AG04449 (cell line): Measurements from ENCODE around the gene PARP8.

Experiments used
- CTCF ChIA-PET: fragments of 350-600 bp; formaldehyde crosslinking; extraction: SDS; loops from one replicate; lab custom pipeline; 2021; ENCODE audit warnings: antibody characterized with exemption; lab: Yijun Ruan, JAX
- POLR2A ChIA-PET: fragments of 400-600, 350-600 bp; formaldehyde crosslinking; extraction: SDS; loops from one replicate; lab custom pipeline; 2020; ENCODE audit warnings: antibody characterized with exemption, inconsistent platforms; lab: Yijun Ruan, JAX
- DNase-seq: peaks from one replicate; pipeline ENCODE4 v3.0.0-alpha.2; 2010; ENCODE audit warnings: low read depth, low spot score
- H3K4me3 ChIP-seq: 2 replicates; pipeline ENCODE4 v1.5.1; 2011; ENCODE audit warnings: low read depth, mild to moderate bottlenecking, control low read depth, low read length
- TF ChIP-seq, protein P1 (sequence below): IDR thresholded peaks from one replicate; pipeline ENCODE4 v1.5.1; 2011; ENCODE audit warnings: mild to moderate bottlenecking, moderate library complexity, low read length, control low read depth, inconsistent platforms; ENCODE audit not compliant: insufficient read depth; ENCODE audit errors: missing control alignments

The PARP8 gene

DNA sequence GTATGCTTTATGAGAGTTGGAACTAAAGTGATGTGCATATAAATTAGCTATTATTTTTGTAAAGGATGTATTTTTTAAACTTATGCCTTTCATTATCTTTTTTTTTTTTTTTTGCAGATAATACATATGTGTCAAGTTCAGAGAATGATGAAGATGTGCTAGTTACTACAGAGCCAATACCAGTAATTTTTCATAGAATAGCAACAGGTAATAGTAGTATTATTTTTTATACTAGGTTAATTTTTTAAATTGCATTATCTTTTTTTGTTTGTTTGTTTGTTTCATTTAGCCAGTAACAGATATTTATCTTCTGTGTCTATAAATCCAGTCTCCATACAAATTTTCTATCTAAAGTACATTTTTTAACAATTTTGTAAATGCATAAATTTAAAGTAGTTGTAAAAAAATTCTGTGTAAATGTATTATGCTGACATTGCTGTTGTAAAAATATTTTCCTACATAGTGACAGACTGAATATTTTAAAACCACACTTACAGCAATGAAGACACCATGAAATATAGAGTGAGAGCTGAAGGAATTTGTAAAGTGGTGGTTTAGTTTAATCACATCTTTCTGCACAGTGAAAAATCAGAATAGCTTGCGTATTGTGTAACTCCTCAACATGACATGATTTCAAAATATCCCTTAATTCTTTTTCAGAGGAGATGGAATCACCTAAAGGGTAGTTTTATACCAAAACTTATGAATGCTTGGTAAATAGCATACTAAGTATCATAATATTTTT lies 93.3 kb downstream of the PARP8 start:
- DNase-seq: no peak
- TF ChIP-seq, protein P1, sequence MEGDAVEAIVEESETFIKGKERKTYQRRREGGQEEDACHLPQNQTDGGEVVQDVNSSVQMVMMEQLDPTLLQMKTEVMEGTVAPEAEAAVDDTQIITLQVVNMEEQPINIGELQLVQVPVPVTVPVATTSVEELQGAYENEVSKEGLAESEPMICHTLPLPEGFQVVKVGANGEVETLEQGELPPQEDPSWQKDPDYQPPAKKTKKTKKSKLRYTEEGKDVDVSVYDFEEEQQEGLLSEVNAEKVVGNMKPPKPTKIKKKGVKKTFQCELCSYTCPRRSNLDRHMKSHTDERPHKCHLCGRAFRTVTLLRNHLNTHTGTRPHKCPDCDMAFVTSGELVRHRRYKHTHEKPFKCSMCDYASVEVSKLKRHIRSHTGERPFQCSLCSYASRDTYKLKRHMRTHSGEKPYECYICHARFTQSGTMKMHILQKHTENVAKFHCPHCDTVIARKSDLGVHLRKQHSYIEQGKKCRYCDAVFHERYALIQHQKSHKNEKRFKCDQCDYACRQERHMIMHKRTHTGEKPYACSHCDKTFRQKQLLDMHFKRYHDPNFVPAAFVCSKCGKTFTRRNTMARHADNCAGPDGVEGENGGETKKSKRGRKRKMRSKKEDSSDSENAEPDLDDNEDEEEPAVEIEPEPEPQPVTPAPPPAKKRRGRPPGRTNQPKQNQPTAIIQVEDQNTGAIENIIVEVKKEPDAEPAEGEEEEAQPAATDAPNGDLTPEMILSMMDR: no peak
- ChIA-PET CTCF (no interaction called here), POLR2A (no interaction called here)
- H3K4me3 ChIP-seq: no peak overlapping the region

DNA sequence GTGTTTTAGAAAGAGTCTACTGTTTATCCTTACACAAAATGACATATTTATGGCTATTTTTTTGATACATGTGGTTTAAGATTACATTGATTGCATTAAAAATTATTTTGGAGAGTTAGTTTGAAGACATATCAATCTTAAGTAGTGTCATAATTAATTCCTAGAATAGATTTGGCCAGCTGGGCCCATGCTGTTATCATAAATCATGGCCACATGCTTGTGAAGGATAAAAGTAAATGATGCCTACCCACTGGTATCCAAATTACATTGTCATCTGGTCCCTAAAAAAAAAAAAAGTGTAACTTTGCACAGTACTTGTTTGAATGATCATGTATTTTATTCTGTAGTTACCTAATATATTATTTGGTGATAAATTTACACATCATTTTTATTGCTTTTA lies 96.9 kb downstream of the PARP8 start:
- ChIA-PET POLR2A (no interaction called here), CTCF (no interaction called here)
- no peak overlapping the region for H3K4me3 ChIP-seq
- DNase-seq: no peak
- TF ChIP-seq, protein P1: no peak

DNA sequence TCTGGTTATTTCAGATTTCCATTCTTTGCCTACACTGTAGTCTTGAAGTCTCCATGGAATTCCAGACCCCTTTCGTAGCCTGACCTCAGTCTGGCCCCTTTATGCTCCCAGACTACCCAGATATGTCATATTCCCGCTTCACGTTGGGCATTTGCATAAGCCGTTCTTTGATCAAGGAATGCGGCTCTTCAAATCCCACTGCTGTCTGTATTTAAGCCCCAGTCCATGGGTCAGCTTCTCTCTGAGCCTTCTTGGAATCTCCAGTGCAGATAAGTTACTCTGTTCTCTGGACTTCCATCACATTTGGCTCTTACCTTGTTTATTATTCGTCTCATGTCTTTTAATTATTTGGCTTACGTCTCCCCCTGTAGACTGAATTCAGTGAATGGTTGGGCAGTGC lies 97.4 kb downstream of the PARP8 start:
- no peak overlapping the region for H3K4me3 ChIP-seq
- ChIA-PET POLR2A (no interaction called here), CTCF (no interaction called here)
- TF ChIP-seq, protein P1: no peak
- no peak for DNase-seq

GRCh38 chr5:50766042-50766441 lies 99.6 kb downstream of the PARP8 start:
- CTCF ChIA-PET: no interaction called here
- no peak overlapping the region for H3K4me3 ChIP-seq
- TF ChIP-seq, protein P1: no peak
- DNase-seq: no peak
- POLR2A ChIA-PET: no interaction called here

DNA sequence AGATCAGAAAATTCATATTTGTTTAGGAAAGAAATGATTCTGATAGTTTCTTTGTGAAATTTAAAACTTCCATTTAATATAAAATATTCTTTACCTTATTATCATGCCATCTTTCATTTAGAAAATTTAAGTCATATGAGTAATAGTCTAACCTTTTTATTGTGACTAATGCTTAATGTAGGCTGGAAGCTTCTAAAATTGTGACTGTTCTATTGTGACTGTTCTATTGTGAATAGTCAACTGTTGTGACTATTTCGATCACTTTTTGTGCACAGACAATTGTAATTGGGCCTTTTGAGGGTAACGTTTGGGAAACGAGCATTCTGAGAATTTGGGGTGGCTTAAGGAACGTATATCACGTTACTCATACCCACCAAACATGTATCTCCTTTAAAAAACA lies 100.0 kb downstream of the PARP8 start:
- CTCF ChIA-PET: interaction anchor here (2.4 kb wide), 1 partner anchor 15 kb away, joined by 11 read pairs; no protein-coding TSS in a partner anchor
- POLR2A ChIA-PET: no interaction called here
- DNase-seq: no peak
- TF ChIP-seq, protein P1: no peak
- H3K4me3 ChIP-seq: no peak overlapping the region

DNA sequence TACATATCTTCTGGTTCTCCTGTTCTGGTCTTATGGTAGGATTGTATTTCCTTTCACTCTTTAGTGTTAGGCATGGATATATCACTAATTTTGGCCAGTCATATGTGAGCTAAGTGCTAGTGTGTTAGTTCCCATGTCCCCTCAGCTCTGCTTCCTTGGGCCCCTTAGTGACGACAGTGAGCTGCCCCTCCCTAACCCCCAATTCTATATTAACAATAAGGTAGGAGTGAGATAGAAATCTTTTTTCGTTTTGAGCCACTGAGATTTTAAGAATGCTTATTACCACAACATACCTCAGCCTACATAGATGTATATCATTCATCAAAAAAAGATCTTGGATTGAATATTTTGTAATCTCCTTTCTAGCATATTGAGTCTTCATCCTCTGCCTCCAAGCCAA lies 100.5 kb downstream of the PARP8 start:
- DNase-seq: no peak
- POLR2A ChIA-PET: no interaction called here
- TF ChIP-seq, protein P1: no peak
- CTCF ChIA-PET: interaction anchor here (2.4 kb wide), 1 partner anchor 15 kb away, joined by 11 read pairs; no protein-coding TSS in a partner anchor
- H3K4me3 ChIP-seq: no peak overlapping the region
